IgD-negative memory B cell (primary cell): ENCODE results near the gene ASB6. TPM values are rescaled to one million over a fixed set of nuclear protein-coding genes. Genes with fewer than 3 reads are reported as not detected.
A peak's percentile ranks its signal among the peaks of the same experiment; 100 is the strongest.

Source experiments
- H3K27ac Mint-ChIP-seq, 3 donors: one replicate each; pipeline ENCODE4 v1.8.0; 2020 to 2022; ENCODE audit warnings: mild to moderate bottlenecking in 3 of 3, mixed read lengths in 3 of 3, moderate library complexity in 1 of 3
- H3K27me3 Mint-ChIP-seq: one replicate; pipeline ENCODE4 v1.8.0; 2021; ENCODE audit warnings: mixed read lengths
- H3K36me3 Mint-ChIP-seq: one replicate; pipeline ENCODE4 v1.8.0; 2020; ENCODE audit warnings: mild to moderate bottlenecking, mixed read lengths
- H3K4me1 Mint-ChIP-seq, 3 donors: one replicate each; pipeline ENCODE4 v1.8.0; 2020 to 2022; ENCODE audit warnings: mixed read lengths in 3 of 3, mild to moderate bottlenecking in 1 of 3
- H3K4me3 Mint-ChIP-seq, 4 donors: one replicate each; pipeline ENCODE4 v1.8.0; 2020 to 2022; ENCODE audit warnings: mild to moderate bottlenecking in 4 of 4, mixed read lengths in 4 of 4, moderate library complexity in 3 of 4
- H3K9me3 Mint-ChIP-seq, 3 donors: one replicate each; pipeline ENCODE4 v1.8.0; 2020 to 2021; ENCODE audit warnings: mixed read lengths in 3 of 3, mild to moderate bottlenecking in 1 of 3
- polyA plus RNA-seq: library from polyadenylated mRNA; unstranded; fragments of 300-500 nt; fragmentation: Illumina TruSeq; gene quantifications from one replicate; pipeline ENCODE4 v1.2.3, GENCODE V29; 2021

The ASB6 gene
- polyA plus RNA-seq, 1 donor from 2014 or later: 27.2 TPM

DNA sequence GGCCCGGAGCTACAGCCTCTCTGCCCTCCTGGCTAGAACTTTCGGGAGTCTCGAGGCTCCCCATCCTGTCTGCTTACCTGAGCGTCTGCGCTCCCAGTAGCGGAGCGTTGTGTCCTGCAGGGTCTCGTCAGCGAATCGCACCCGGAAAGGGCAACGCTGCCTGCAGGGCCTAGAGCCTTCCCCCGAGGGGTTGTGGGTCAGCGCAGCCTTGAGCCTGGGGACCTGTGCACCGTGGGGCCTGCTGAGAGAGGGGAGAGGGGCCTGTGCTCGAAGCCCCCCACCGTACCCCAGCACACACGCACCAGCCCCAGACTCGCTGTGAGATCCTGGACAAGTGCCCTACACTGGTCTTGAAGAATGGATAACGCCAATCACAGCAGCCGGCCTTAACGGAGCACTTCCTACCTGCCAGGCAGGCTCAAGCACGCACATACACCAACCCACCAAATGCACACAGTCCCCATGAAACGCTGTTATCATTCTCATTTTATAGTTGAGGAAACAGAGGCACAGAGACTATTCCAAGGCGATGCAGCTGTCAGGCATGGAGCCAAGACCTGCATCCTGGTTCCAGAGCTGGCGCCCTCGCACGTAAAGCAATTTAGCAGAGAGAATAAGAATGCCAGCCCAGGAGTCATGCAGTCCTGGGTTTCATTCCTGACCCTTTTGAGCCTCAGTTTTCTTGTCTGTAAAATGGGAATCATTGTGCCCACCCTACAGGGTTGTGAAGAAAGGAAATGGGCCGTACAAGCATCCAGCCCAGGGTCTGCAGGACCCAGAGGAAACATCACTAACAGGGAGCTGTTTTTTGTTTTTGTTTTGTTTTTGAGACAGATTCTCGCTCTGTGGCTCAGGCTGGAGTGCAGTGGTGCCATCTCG is 26.3 kb downstream of the ASB6 start:
- Mint-ChIP-seq H3K36me3 (peaks cover 1% of the 10 kb centered on the region), H3K27ac (no peak overlapping the region), H3K9me3 (peaks cover 0 to 3% (median 0%) of the 10 kb centered on the region in 3 donors), H3K4me3 (no peak overlapping the region), H3K4me1 (peaks cover 4 to 5% (median 5%) of the 10 kb centered on the region in 3 donors), H3K27me3 (peaks cover 14% of the 10 kb centered on the region)

- Mint-ChIP-seq H3K4me3 (no peak overlapping the region), H3K27me3 (peaks cover 13% of the 10 kb centered on the region), H3K36me3 (peaks cover 1% of the 10 kb centered on the region), H3K9me3 (peaks cover 0 to 3% (median 0%) of the 10 kb centered on the region in 3 donors), H3K27ac (peak overlapping the region in 1 of 3 donors; percentile 48), H3K4me1 (peaks cover 4 to 6% (median 5%) of the 10 kb centered on the region in 3 donors)
Measured at GRCh38 chr9:129614932-129615331, 27.0 kb downstream of the ASB6 start.

DNA sequence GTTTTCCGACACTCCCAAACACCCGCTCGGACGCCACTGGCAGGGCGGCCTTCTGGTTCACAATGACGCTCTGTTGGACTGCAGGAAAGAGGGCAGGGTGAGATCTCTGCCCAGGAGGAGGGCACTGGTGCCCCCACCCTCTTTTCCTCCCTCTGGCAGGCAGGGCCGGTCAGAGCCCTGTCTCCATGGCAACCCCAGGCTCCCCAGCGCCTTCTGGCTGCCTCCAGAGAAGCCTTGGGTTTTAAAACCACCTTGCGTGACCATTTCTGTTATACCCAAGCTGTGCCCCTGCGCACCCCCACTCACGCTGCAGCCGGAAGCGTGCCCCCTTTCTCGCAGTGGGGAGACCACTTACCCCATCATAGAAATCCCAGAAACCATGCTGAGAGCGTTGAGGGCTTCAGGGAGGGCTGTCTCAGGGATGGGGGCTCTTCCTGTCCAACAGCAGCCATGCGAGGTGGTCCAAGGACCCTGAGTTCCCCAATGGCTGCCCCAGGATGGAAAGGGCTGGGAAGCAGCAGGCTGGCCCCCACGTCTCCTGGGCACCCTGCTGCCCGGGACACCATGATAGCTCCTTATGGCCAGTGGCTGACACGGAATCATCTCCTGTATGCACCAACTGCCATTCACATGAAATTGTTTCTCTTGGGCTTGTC is 28.3 kb downstream of the ASB6 start:
- H3K36me3 Mint-ChIP-seq: peaks cover 1% of the 10 kb centered on the region
- H3K27ac Mint-ChIP-seq: no peak overlapping the region
- peaks cover 5 to 9% (median 7%) of the 10 kb centered on the region in 3 donors for H3K4me1 Mint-ChIP-seq
- H3K4me3 Mint-ChIP-seq: peak overlapping the region in 1 of 4 donors; percentile 50
- peaks cover 6% of the 10 kb centered on the region for H3K27me3 Mint-ChIP-seq
- no peaks in the 10 kb centered on the region for H3K9me3 Mint-ChIP-seq

DNA sequence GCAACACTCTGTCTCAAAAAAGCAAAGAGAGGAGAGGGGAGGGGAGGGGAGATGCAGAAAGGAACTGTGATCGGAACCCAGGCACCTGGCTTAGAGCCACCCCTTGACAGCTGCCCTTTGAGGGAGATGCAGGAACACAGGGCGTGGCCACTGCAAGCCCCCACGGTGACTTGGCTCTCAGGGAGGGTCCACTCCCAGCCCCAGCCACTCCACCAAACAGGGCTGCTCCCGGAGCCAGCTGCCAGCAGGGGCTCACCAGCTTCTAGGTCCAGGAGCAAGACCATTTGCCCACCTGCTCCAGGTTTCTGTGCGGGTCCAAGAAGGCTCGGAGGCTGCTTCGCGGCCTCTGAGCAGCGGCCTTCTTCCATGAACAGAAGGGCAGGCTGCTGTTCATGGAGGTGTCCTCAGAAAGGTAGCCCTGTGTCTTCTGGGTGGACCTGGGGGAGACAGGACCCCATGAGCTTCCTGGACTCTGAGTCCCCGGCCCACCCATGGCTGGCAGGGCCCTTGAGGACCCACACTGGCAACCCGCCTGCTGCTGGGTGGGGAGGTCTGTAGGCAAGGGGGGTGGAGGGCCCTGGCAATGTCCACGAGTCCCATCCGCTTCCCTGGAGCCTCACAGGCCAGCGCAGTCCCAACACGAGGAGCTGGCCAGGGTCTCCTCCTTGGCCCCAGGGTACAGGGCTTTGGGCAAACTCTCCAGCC is 29.0 kb downstream of the ASB6 start:
- Mint-ChIP-seq H3K4me3 (peak overlapping the region in 1 of 4 donors; percentile 50), H3K9me3 (no peaks in the 10 kb centered on the region), H3K27ac (no peak overlapping the region), H3K27me3 (peaks cover 6% of the 10 kb centered on the region), H3K36me3 (no peaks in the 10 kb centered on the region), H3K4me1 (peaks cover 5 to 9% (median 6%) of the 10 kb centered on the region in 3 donors)

- Mint-ChIP-seq H3K9me3 (no peaks in the 10 kb centered on the region), H3K36me3 (no peaks in the 10 kb centered on the region)
Measured at GRCh38 chr9:129612123-129612522, 29.8 kb downstream of the ASB6 start.

DNA sequence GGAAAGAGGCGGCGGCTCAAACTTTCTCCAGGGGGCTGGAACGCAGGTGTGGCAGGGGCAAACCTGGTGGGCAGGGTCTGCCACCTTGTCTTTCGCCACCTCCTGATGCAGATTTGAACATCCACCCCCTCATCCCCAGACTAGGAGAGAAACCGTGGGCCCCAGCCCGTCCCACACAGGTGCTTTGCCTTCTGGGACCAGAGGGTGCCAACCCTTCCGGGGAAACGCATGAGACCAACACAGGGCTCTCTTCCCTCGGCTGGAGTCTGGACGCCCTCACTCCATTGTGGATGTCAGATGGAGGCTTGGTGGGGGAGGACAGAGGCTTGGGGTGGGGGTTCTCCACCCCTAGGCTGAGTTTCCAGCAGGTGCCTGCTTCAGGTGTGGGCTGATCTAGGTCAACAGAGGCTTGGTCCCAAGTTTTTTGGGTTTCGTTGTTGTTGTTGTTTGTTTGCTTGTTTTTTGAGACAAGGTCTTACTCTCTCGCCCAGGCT is 30.6 kb downstream of the ASB6 start:
- H3K27ac Mint-ChIP-seq: no peak overlapping the region
- no peaks in the 10 kb centered on the region for H3K36me3 Mint-ChIP-seq
- peaks cover 9 to 13% (median 11%) of the 10 kb centered on the region in 3 donors for H3K4me1 Mint-ChIP-seq
- peak overlapping the region; percentile 27 to 91 (median 64) for H3K4me3 Mint-ChIP-seq
- peaks cover 4% of the 10 kb centered on the region for H3K27me3 Mint-ChIP-seq
- no peaks in the 10 kb centered on the region for H3K9me3 Mint-ChIP-seq

More at GRCh38 chr9:129612123-129612522, 29.8 kb downstream of the ASB6 start:
- Mint-ChIP-seq H3K4me3 (peak overlapping the region in 2 of 4 donors; percentile 12 to 87), H3K4me1 (peaks cover 9 to 13% (median 10%) of the 10 kb centered on the region in 3 donors), H3K27ac (peak overlapping the region in 1 of 3 donors; percentile 56), H3K27me3 (peaks cover 4% of the 10 kb centered on the region)

- Mint-ChIP-seq H3K27me3 (peaks cover 4% of the 10 kb centered on the region), H3K27ac (peak overlapping the region in 1 of 3 donors; percentile 19), H3K9me3 (no peaks in the 10 kb centered on the region), H3K4me3 (peak overlapping the region; percentile 64 to 95 (median 86)), H3K36me3 (no peaks in the 10 kb centered on the region), H3K4me1 (peaks cover 9 to 13% (median 11%) of the 10 kb centered on the region in 3 donors)
Measured at GRCh38 chr9:129610473-129611306, 31.3 kb downstream of the ASB6 start.

DNA sequence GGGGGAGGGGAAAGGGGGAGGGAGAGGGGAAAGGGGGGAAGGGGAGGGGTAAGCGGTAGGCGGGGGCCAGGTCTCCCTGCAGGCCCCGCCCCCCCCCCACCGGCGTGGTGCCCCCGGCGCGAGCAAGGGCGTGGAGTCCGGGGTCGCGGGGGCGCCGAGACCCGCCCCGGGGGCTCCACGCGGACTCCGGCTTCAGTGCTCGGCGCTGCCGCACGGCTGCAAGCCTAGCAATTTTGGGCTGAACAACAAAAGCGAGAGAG is 31.8 kb downstream of the ASB6 start:
- no peaks in the 10 kb centered on the region for H3K9me3 Mint-ChIP-seq
- peaks cover 4% of the 10 kb centered on the region for H3K27me3 Mint-ChIP-seq
- H3K36me3 Mint-ChIP-seq: no peaks in the 10 kb centered on the region
- peak overlapping the region in 2 of 3 donors; percentile 71 to 97 for H3K27ac Mint-ChIP-seq
- peak overlapping the region in 3 of 4 donors; percentile 64 to 91 (median 87) for H3K4me3 Mint-ChIP-seq
- peaks cover 9 to 13% (median 11%) of the 10 kb centered on the region in 3 donors for H3K4me1 Mint-ChIP-seq

DNA sequence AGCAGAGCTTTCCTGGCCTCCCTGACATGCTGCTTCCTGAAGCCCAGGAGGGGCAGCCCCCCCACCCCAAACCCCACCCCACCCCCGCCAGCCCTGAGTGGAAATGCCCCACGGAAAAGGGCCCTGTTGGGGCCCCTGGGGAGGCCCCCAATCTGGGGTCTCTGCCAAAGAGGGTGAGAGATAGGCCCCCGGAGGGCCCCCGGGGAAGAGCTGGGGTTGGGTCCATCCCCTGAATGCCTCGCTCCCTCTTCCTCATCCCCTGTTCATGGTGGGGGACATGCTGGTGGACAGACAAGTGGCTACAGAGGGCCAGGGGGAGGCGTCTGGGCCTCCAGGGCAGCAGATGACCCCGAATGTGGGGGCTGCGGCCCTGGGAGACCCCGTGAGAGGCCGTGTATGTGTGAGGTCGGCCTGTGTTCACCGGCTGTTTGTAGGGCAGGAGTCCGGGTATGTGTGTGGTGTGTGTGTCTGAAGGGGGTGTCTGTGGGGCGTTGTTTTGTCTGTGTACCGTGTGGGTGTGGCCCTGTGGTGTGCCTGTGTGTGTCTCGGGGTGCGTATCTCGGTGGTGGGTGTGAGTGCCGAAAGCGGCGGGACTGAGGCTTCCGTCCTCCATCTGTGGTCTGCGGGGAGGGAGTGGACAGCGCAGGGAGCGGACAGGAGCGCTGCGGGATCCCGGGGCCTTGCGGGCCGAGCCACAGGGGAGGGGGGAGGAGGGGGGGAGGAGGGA is 32.3 kb downstream of the ASB6 start:
- H3K27me3 Mint-ChIP-seq: peaks cover 4% of the 10 kb centered on the region
- peaks cover 11 to 13% (median 12%) of the 10 kb centered on the region in 3 donors for H3K4me1 Mint-ChIP-seq
- H3K27ac Mint-ChIP-seq: peak overlapping the region; percentile 71 to 97 (median 85)
- H3K36me3 Mint-ChIP-seq: no peaks in the 10 kb centered on the region
- H3K4me3 Mint-ChIP-seq: peak overlapping the region; percentile 87 to 99 (median 92)
- no peaks in the 10 kb centered on the region for H3K9me3 Mint-ChIP-seq

- Mint-ChIP-seq H3K36me3 (no peaks in the 10 kb centered on the region), H3K4me1 (peaks cover 12 to 14% (median 13%) of the 10 kb centered on the region in 3 donors), H3K27ac (peak overlapping the region in 2 of 3 donors; percentile 48 to 57), H3K4me3 (peak overlapping the region in 2 of 4 donors; percentile 54 to 71), H3K9me3 (no peaks in the 10 kb centered on the region), H3K27me3 (peaks cover 4% of the 10 kb centered on the region)
Measured at GRCh38 chr9:129608561-129609481, 33.1 kb downstream of the ASB6 start.

- Mint-ChIP-seq H3K9me3 (no peaks in the 10 kb centered on the region), H3K27ac (peak overlapping the region in 1 of 3 donors; percentile 87), H3K4me3 (peak overlapping the region in 1 of 4 donors; percentile 31), H3K36me3 (no peaks in the 10 kb centered on the region), H3K4me1 (peaks cover 12 to 14% (median 13%) of the 10 kb centered on the region in 3 donors), H3K27me3 (no peaks in the 10 kb centered on the region)
Measured at GRCh38 chr9:129607027-129607387, 34.9 kb downstream of the ASB6 start.

DNA sequence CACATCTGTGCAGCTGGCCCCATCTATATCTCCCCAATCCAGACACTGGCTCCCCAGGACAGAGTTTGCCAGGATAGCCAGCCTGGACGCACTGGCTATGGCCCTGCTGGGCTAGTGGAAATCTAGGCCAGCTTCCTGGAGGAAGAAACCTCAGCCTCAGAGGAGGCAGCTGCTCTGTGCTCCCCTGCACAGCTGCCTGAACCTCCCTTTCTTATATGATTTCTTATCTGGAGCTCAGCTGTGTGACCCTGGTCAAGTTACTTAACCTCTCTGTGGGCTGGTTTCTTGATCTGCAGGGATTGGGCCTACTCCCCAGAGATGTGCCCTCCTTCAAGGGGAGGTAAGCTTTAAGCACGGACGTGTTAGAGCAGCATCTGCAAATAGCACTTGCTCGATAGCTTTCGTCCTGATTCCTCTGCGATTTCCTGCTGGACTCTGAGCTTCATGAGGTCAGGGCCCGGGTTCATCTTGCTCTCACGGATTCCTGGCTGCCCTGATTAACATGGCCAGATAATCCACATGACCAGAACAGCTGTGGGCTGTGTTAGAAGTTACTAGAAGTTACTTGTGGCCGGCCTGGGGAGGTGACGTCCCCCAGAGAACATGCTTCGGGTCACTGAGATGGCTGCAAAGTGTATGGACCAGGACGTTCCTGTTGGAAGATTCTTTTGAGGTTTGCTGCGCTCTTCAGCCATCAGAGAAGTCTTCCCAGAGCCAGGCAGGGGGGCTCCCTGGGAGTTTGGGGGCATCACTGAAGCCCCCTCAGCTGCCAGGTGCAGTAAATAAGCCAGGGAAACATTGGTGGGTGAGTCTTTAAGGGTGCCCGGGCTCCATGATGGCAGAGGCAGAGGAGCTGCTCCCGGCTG is 35.6 kb downstream of the ASB6 start:
- peaks cover 12 to 14% (median 13%) of the 10 kb centered on the region in 3 donors for H3K4me1 Mint-ChIP-seq
- no peak overlapping the region for H3K27ac Mint-ChIP-seq
- no peaks in the 10 kb centered on the region for H3K27me3 Mint-ChIP-seq
- no peaks in the 10 kb centered on the region for H3K9me3 Mint-ChIP-seq
- peak overlapping the region in 1 of 4 donors; percentile 31 for H3K4me3 Mint-ChIP-seq
- no peaks in the 10 kb centered on the region for H3K36me3 Mint-ChIP-seq
